Measurements from ENCODE around the gene ATP8B3. TPM values are rescaled to one million over a fixed set of nuclear protein-coding genes. Genes with fewer than 3 reads are reported as not detected.

Gene ATP8B3
- total RNA-seq, 1 donor from 2014 or later: 5.2 TPM

DNA sequence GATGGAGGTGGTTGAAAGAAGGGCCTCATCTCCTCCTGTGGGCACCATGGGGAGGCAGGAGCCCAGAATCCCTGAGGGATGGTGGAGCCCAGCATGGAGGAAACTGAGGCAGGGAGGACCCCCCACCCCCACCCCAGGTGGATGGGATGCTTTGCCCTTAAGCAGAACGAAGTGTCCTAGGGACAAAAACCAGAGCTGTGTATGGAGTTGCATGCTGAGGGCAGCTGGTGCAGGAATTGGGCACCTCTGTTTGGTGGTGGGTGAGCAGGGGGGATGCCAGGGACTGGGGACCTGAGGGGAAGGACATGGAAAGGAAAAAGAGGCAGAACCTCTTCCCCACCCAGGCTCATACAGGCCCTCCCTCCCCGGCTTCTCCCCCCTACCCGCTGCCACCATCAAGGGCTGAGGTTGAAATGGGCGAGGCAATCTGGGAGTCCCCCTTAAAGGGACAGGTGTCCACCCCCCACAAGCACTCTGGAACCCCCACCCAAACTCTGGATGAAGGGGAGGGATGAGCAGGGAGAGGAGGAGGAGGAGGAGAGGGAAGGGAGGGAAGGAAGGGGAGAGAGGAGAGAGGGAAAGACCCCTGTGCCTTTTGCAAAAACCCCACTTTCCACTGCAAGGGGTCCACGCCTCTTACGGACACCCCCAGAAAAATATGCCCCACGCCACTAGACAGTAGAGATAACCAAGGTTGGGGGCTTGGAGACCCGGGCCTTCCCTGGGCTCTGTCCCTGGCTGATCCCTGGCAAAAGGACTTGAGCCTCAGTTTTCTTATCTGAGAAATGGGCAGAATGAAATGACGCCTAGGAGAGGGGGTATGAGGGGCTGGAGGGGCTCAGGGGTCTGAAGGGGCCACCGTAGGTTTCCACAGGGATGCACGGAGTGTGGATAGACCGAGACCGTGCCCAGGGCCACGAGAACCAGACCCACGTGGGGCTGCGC lies 52.8 kb downstream of the ATP8B3 start:
- TF ChIP-seq, protein P1, sequence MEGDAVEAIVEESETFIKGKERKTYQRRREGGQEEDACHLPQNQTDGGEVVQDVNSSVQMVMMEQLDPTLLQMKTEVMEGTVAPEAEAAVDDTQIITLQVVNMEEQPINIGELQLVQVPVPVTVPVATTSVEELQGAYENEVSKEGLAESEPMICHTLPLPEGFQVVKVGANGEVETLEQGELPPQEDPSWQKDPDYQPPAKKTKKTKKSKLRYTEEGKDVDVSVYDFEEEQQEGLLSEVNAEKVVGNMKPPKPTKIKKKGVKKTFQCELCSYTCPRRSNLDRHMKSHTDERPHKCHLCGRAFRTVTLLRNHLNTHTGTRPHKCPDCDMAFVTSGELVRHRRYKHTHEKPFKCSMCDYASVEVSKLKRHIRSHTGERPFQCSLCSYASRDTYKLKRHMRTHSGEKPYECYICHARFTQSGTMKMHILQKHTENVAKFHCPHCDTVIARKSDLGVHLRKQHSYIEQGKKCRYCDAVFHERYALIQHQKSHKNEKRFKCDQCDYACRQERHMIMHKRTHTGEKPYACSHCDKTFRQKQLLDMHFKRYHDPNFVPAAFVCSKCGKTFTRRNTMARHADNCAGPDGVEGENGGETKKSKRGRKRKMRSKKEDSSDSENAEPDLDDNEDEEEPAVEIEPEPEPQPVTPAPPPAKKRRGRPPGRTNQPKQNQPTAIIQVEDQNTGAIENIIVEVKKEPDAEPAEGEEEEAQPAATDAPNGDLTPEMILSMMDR (IDR thresholded peaks at IDR 0.05): no peak
- Mint-ChIP-seq H3K4me1 (ENCODE audit: unreplicated experiment) (peaks cover 7% of the 10 kb centered on the region), H3K36me3 (ENCODE audit: unreplicated experiment) (no peaks in the 10 kb centered on the region), H3K4me3 (ENCODE audit: unreplicated experiment) (no peak overlapping the region), H3K27ac (ENCODE audit: unreplicated experiment) (no peak overlapping the region), H3K27me3 (ENCODE audit: unreplicated experiment) (peaks cover 68% of the 10 kb centered on the region), H3K9me3 (ENCODE audit: unreplicated experiment) (no peaks in the 10 kb centered on the region)
- DNase-seq (ENCODE audit: extremely low spot score, unreplicated experiment): no peak

DNA sequence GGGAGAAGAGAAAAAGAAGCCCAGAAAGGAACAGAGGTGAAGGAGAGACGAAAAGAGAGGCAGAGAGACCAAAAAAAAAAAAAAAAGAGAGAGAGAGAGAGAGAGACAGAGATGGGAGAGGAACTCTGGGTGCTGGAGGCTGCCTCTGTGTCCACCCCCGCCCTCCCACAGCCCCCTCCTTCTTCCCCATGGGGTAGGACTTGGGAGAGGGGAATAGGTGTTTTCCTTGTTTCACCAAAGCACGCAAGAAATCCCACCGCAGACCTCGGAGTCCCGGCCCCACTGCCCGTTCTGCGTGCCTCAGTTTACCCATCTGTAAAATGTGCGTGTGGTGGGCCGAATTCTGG lies 53.9 kb downstream of the ATP8B3 start:
- Mint-ChIP-seq H3K4me1 (ENCODE audit: unreplicated experiment) (peaks cover 7% of the 10 kb centered on the region), H3K27me3 (ENCODE audit: unreplicated experiment) (peaks cover 58% of the 10 kb centered on the region), H3K9me3 (ENCODE audit: unreplicated experiment) (no peaks in the 10 kb centered on the region), H3K4me3 (ENCODE audit: unreplicated experiment) (no peak overlapping the region), H3K36me3 (ENCODE audit: unreplicated experiment) (no peaks in the 10 kb centered on the region), H3K27ac (ENCODE audit: unreplicated experiment) (no peak overlapping the region)
- TF ChIP-seq, protein P1 (IDR thresholded peaks at IDR 0.05): no peak
- DNase-seq (ENCODE audit: extremely low spot score, unreplicated experiment): no peak

GRCh38 chr19:1757468-1758230 lies 54.4 kb downstream of the ATP8B3 start:
- H3K4me1 Mint-ChIP-seq (ENCODE audit: unreplicated experiment): peaks cover 7% of the 10 kb centered on the region
- H3K36me3 Mint-ChIP-seq (ENCODE audit: unreplicated experiment): no peaks in the 10 kb centered on the region
- H3K27ac Mint-ChIP-seq (ENCODE audit: unreplicated experiment): no peak overlapping the region
- no peak overlapping the region for H3K4me3 Mint-ChIP-seq (ENCODE audit: unreplicated experiment)
- no peaks in the 10 kb centered on the region for H3K9me3 Mint-ChIP-seq (ENCODE audit: unreplicated experiment)
- H3K27me3 Mint-ChIP-seq (ENCODE audit: unreplicated experiment): peaks cover 57% of the 10 kb centered on the region
- no peak for DNase-seq (ENCODE audit: extremely low spot score, unreplicated experiment)
- TF ChIP-seq, protein P1 (IDR thresholded peaks at IDR 0.05): no peak

GRCh38 chr19:1756705-1757465 lies 55.2 kb downstream of the ATP8B3 start:
- TF ChIP-seq, protein P1 (IDR thresholded peaks at IDR 0.05): no peak
- H3K36me3 Mint-ChIP-seq (ENCODE audit: unreplicated experiment): no peaks in the 10 kb centered on the region
- H3K27me3 Mint-ChIP-seq (ENCODE audit: unreplicated experiment): peaks cover 62% of the 10 kb centered on the region
- no peak overlapping the region for H3K27ac Mint-ChIP-seq (ENCODE audit: unreplicated experiment)
- no peak for DNase-seq (ENCODE audit: extremely low spot score, unreplicated experiment)
- no peak overlapping the region for H3K4me3 Mint-ChIP-seq (ENCODE audit: unreplicated experiment)
- no peaks in the 10 kb centered on the region for H3K9me3 Mint-ChIP-seq (ENCODE audit: unreplicated experiment)
- H3K4me1 Mint-ChIP-seq (ENCODE audit: unreplicated experiment): peaks cover 7% of the 10 kb centered on the region

All from osteocyte (in vitro differentiated cells).